Measurements from ENCODE around the gene SHB. TPM values are rescaled to one million over a fixed set of nuclear protein-coding genes. Genes with fewer than 3 reads are reported as not detected.

Gene SHB
- polyA plus RNA-seq, 2 of the 4 experiments (the other 2 are of a cell fraction): 15.4 to 22.0 TPM

DNA sequence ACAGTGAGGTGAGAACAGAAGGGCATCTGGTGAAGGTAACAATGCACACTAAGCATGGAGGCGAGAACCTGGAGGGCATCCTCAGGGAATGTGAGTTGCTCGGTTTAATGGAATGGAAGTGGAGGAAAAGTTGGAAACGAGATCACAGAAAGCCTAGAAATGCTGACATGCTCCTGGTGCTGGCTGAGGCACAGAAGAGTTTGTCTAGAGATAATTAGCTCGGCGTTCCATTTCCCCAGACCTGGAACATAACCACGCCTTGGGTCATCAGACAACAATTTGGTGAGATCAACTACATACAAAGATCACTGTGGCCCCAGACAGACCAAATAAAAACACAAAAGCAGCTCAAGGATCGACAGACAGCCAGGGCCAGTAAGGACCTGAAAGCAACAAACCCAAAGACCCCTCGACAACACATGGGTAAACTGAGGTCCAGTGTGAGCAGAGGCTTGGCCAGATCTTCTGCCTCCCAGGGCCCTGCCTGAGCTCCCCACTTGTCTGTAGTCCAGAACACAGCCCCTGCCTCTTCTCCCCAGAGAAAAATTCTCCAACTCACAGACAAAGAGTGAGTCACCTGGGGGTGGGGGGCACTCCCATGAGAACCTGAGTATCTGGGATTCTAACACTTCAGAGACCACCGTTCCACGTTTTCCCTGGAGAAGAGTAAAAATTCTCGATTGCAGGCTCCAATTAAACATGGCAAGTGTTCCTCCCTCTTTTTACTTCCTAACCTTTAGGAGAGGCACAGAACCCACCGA lies 52.5 kb downstream of the SHB start:
- TF ChIP-seq FOSL2 (IDR thresholded peaks at IDR 0.05) (no peak; the same call in 1 of the 2 replicates), FOSL2 (CRISPR knock-in tag; IDR thresholded peaks at IDR 0.05) (peak; percentile 54), RNF2 (IDR thresholded peaks at IDR 0.05; ENCODE audit: borderline replicate concordance, low read depth) (no peak), KDM5A (IDR thresholded peaks at IDR 0.05) (no peak)
- peak in 1 of 2 experiments; percentile 53 for DNase-seq (ENCODE audit: low read depth in 1 of 2, low spot score in 1 of 2)
- ATAC-seq: peak in 1 of 2 experiments; percentile 10; a peak in 2 of 6 replicates
- POLR2A ChIA-PET: interaction anchor here (1.1 to 2.5 kb wide), 4 partner anchors 31 to 231 kb away, joined by 3 to 19 read pairs (median 4); partner anchors contain the start of genes EXOSC3 and SHB
- Histone ChIP-seq H3K9me3 (no peaks in the 10 kb centered on the region), H3K4me1 (peaks cover 61% of the 10 kb centered on the region), H3K27ac (peak overlapping the region; percentile 96 to 97), H3K4me2 (peak overlapping the region; percentile 90), H3K4me3 (0 out of 3 replicates have a peak overlapping the region, but pooled peaks have one; percentile 5)
- FAIRE-seq: no peak
- WGBS (ENCODE audit: missing lambda C conversion rate): 27% methylated on average over 12 of the region's 12 CpGs
- CTCF ChIA-PET: interaction anchor here (0.8 to 6.5 kb wide), 30 partner anchors 8 to 347 kb away, joined by 3 to 73 read pairs (median 4); partner anchors contain the start of gene SHB

DNA sequence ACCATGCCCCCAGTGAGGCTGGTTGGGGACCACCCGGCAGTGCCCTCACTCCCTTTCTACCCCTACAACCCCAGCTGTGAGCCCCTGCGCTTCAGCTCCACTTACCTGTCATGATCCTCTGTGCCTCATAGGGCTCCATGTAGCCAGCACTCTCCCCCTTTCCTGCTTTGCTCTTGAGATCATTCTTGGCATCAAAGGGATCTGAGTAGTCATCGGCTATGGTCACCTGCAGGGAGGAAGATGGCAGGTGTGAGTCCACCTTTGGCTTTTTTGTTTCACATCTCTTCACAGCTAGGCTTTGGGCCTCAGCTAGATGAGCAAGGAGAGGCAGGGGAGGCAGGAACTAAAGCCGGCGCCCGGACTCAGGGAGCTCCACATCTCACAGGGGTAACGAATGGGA lies 53.1 kb downstream of the SHB start:
- FAIRE-seq (no peak), DNase-seq (ENCODE audit: low read depth in 1 of 2, low spot score in 1 of 2) (no peak), ATAC-seq (no peak)
- 91% methylated on average over 7 of the region's 7 CpGs for WGBS (ENCODE audit: missing lambda C conversion rate)
- no peak overlapping the region for H3K4me3 ChIP-seq
- CTCF ChIA-PET: interaction anchor here (0.8 to 6.5 kb wide), 13 partner anchors 8 to 145 kb away, joined by 3 to 73 read pairs (median 6); partner anchors contain the start of gene SHB
- H3K27ac ChIP-seq: peak overlapping the region; percentile 96 to 97
- POLR2A ChIA-PET: interaction anchor here (2.5 kb wide), 1 partner anchor 53 kb away, joined by 19 read pairs; the partner anchor contains the start of gene SHB
- peaks cover 54% of the 10 kb centered on the region for H3K4me1 ChIP-seq
- no peak for TF ChIP-seq KDM1A (IDR thresholded peaks at IDR 0.05; ENCODE audit: low read depth)
- no peak for TF ChIP-seq KDM5A (IDR thresholded peaks at IDR 0.05)
- H3K4me2 ChIP-seq: peak overlapping the region; percentile 90
- no peaks in the 10 kb centered on the region for H3K9me3 ChIP-seq

- Histone ChIP-seq H3K9me3 (no peaks in the 10 kb centered on the region), H3K27ac (peak overlapping the region; percentile 96 to 97; a peak in 3 of 6 replicates), H3K4me1 (peaks cover 52% of the 10 kb centered on the region), H3K4me2 (no peak overlapping the region), H3K4me3 (no peak overlapping the region)
- ATAC-seq (no peak), DNase-seq (ENCODE audit: low read depth in 1 of 2, low spot score in 1 of 2) (no peak), FAIRE-seq (no peak)
- ChIA-PET CTCF (interaction anchor here (0.9 to 6.5 kb wide), 7 partner anchors 11 to 101 kb away, joined by 3 to 73 read pairs (median 7); partner anchors contain the start of gene SHB), POLR2A (no interaction called here)
- TF ChIP-seq ZNF302 (CRISPR knock-in tag; IDR thresholded peaks at IDR 0.05): no peak
- no peak for TF ChIP-seq ESRRA (IDR thresholded peaks at IDR 0.05; ENCODE audit: borderline replicate concordance, low read length)
- TF ChIP-seq CBX8 (IDR thresholded peaks at IDR 0.05): no peak
- TF ChIP-seq, protein P1, sequence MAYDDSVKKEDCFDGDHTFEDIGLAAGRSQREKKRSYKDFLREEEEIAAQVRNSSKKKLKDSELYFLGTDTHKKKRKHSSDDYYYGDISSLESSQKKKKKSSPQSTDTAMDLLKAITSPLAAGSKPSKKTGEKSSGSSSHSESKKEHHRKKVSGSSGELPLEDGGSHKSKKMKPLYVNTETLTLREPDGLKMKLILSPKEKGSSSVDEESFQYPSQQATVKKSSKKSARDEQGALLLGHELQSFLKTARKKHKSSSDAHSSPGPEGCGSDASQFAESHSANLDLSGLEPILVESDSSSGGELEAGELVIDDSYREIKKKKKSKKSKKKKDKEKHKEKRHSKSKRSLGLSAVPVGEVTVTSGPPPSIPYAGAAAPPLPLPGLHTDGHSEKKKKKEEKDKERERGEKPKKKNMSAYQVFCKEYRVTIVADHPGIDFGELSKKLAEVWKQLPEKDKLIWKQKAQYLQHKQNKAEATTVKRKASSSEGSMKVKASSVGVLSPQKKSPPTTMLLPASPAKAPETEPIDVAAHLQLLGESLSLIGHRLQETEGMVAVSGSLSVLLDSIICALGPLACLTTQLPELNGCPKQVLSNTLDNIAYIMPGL (CRISPR knock-in tag; IDR thresholded peaks at IDR 0.05; ENCODE audit: borderline replicate concordance): no peak
- TF ChIP-seq CEBPB (IDR thresholded peaks at IDR 0.05): no peak
- no peak for TF ChIP-seq POLR2AphosphoS2 (conservative IDR thresholded peaks at IDR 0.05; ENCODE audit: low read length)
- TF ChIP-seq CTCF (IDR thresholded peaks at IDR 0.05): no peak
- TF ChIP-seq SMC3 (IDR thresholded peaks at IDR 0.05): no peak
- WGBS (ENCODE audit: missing lambda C conversion rate): 71% methylated on average over 4 of the region's 4 CpGs
These were observed 53.8 kb downstream of the SHB start for GRCh38 chr9:38015266-38015665.

All from A549 (cell line).